Neural cell (in vitro differentiated cells): ENCODE results near the gene CRTC1.

ENCODE experiments used
- EP300 ChIP-seq: fragments of 450-650 bp; conservative IDR thresholded peaks from 2 replicates; pipeline ENCODE4 v1.6.1; 2014; ENCODE audit warnings: antibody characterized with exemption, mild to moderate bottlenecking, moderate library complexity; ENCODE audit not compliant: poor library complexity, severe bottlenecking
- EZH2 ChIP-seq: fragments of 200-600, 300-800 bp; shearing (Covaris generic), sonication (generic); IDR thresholded peaks from 2 replicates; pipeline ENCODE4 v1.6.1; 2014; ENCODE audit warnings: antibody characterized with exemption, low read length, borderline replicate concordance, mild to moderate bottlenecking; ENCODE audit not compliant: insufficient read depth, poor library complexity, severe bottlenecking
- MXI1 ChIP-seq: fragments of 450-650 bp; conservative IDR thresholded peaks from 2 replicates; pipeline ENCODE4 v1.6.1; 2014; ENCODE audit warnings: antibody characterized with exemption, mild to moderate bottlenecking; ENCODE audit not compliant: poor library complexity, severe bottlenecking
- POLR2AphosphoS5 ChIP-seq: IDR thresholded peaks from 2 replicates; pipeline ENCODE4 v1.6.1; 2012
- RAD21 ChIP-seq: fragments of 450-650 bp; conservative IDR thresholded peaks from 2 replicates; pipeline ENCODE4 v1.6.1; 2014; ENCODE audit warnings: antibody characterized with exemption, mild to moderate bottlenecking, moderate library complexity
- SMC3 ChIP-seq: fragments of 450-650 bp; conservative IDR thresholded peaks from 2 replicates; pipeline ENCODE4 v1.6.1; 2014; ENCODE audit warnings: antibody characterized with exemption, mild to moderate bottlenecking, moderate library complexity; ENCODE audit not compliant: poor library complexity
- TF ChIP-seq, protein P1 (sequence below): fragments of 450-650 bp; IDR thresholded peaks from 2 replicates; pipeline ENCODE4 v1.5.1; 2014; ENCODE audit warnings: antibody characterized with exemption, mild to moderate bottlenecking, moderate library complexity; ENCODE audit not compliant: poor library complexity, severe bottlenecking
- TF ChIP-seq, protein P2 (sequence below): IDR thresholded peaks from 2 replicates; pipeline ENCODE4 v1.6.1; 2012; ENCODE audit warnings: borderline replicate concordance

DNA sequence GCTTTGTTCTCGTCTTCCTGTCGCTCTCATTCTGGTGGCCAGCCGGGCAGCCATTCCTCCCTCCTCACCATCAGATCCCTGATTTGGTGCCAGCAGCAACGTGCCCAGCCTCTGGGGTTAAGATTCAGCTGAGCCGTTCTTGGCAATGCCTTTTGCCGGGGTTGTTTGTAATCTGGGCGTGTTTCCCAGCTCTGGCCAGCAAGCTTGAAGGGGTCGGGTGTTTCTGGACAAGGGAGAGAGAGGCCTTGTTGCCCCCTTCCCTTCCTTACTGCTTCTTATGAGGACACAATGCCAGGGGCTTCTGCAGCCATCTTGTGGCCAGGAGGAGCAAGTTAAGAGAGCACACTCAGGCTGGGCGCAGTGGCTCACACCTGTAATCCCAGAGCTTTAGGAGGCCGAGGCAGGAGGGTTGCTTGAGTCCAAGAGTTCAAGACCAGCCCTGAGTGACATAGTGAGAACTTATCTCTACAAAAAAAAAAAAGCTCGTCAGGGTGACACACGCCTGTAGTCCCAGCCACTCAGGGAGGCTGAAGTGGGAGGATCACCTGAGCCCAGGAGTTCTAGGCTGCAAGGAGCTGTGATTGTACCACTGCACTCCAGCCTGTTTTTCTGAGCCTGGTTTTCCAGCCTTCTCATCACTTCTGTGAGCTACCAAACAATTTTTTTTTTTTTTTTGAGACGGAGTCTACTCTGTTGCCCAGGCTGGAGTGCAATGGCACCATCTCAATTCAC, 10.7 kb upstream of the CRTC1 start:
- TF ChIP-seq, protein P1, sequence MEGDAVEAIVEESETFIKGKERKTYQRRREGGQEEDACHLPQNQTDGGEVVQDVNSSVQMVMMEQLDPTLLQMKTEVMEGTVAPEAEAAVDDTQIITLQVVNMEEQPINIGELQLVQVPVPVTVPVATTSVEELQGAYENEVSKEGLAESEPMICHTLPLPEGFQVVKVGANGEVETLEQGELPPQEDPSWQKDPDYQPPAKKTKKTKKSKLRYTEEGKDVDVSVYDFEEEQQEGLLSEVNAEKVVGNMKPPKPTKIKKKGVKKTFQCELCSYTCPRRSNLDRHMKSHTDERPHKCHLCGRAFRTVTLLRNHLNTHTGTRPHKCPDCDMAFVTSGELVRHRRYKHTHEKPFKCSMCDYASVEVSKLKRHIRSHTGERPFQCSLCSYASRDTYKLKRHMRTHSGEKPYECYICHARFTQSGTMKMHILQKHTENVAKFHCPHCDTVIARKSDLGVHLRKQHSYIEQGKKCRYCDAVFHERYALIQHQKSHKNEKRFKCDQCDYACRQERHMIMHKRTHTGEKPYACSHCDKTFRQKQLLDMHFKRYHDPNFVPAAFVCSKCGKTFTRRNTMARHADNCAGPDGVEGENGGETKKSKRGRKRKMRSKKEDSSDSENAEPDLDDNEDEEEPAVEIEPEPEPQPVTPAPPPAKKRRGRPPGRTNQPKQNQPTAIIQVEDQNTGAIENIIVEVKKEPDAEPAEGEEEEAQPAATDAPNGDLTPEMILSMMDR, result no peak
- TF ChIP-seq POLR2AphosphoS5 (no peak), MXI1 (no peak), RAD21 (no peak), EZH2 (no peak), EP300 (no peak), SMC3 (no peak)
- TF ChIP-seq, protein P2, sequence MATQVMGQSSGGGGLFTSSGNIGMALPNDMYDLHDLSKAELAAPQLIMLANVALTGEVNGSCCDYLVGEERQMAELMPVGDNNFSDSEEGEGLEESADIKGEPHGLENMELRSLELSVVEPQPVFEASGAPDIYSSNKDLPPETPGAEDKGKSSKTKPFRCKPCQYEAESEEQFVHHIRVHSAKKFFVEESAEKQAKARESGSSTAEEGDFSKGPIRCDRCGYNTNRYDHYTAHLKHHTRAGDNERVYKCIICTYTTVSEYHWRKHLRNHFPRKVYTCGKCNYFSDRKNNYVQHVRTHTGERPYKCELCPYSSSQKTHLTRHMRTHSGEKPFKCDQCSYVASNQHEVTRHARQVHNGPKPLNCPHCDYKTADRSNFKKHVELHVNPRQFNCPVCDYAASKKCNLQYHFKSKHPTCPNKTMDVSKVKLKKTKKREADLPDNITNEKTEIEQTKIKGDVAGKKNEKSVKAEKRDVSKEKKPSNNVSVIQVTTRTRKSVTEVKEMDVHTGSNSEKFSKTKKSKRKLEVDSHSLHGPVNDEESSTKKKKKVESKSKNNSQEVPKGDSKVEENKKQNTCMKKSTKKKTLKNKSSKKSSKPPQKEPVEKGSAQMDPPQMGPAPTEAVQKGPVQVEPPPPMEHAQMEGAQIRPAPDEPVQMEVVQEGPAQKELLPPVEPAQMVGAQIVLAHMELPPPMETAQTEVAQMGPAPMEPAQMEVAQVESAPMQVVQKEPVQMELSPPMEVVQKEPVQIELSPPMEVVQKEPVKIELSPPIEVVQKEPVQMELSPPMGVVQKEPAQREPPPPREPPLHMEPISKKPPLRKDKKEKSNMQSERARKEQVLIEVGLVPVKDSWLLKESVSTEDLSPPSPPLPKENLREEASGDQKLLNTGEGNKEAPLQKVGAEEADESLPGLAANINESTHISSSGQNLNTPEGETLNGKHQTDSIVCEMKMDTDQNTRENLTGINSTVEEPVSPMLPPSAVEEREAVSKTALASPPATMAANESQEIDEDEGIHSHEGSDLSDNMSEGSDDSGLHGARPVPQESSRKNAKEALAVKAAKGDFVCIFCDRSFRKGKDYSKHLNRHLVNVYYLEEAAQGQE, result no peak
